ENCODE results near the gene ATP7B. TPM values are rescaled to one million over a fixed set of nuclear protein-coding genes. Genes with fewer than 3 reads are reported as not detected.

The ATP7B gene
- total and polyA plus RNA-seq, 2 of the 4 experiments (the other 2 are of a cell fraction), result 2.7 to 2.9 TPM

GRCh38 chr13:51894239-51894638 lies 117.0 kb downstream of the ATP7B start (continued):
- TF ChIP-seq CTCF (conservative IDR thresholded peaks at IDR 0.05; ENCODE audit: low read depth, low read length) (no peak), CEBPB (IDR thresholded peaks at IDR 0.05; ENCODE audit: low read depth, low read length) (no peak), MXI1 (IDR thresholded peaks at IDR 0.05; ENCODE audit: borderline replicate concordance, low read depth, low read length) (no peak)

GRCh38 chr13:51892657-51893056 lies 118.6 kb downstream of the ATP7B start:
- intact Hi-C loops (cut with micrococcal nuclease), result no loop called here
- WGBS, 2 experiments (ENCODE audit: extremely low coverage in 2 of 2, insufficient read length in 1 of 2), result no CpG with 5 or more reads among the region's 3 CpGs

More at GRCh38 chr13:51892657-51893056, 118.6 kb downstream of the ATP7B start:
- Histone ChIP-seq H3K4me2 (ENCODE audit: low read depth, low read length) (no peak overlapping the region), H3K18ac (ENCODE audit: low read depth, low read length) (no peak overlapping the region), H3K9me1 (ENCODE audit: insufficient read depth, low read length) (no peaks in the 10 kb centered on the region), H3K27ac (ENCODE audit: insufficient read depth, low read length) (no peak overlapping the region), H4K5ac (ENCODE audit: low read depth, low read length) (no peak overlapping the region), H3K4me1 (ENCODE audit: control insufficient read depth, insufficient read depth, low read length) (no peaks in the 10 kb centered on the region), H2AK9ac (replicated peaks; ENCODE audit: low read depth, low read length, poor library complexity) (no peak overlapping the region), H3K9ac (ENCODE audit: low read depth, low read length) (no peak overlapping the region), H2AK5ac (ENCODE audit: low read depth, low read length) (no peak overlapping the region), H4K20me1 (ENCODE audit: insufficient read depth, low read length) (no peaks in the 10 kb centered on the region), H3K9me3 (ENCODE audit: control insufficient read depth, insufficient read depth, low read length) (no peaks in the 10 kb centered on the region), H3K27me3 (ENCODE audit: control insufficient read depth, insufficient read depth, low read length) (peaks cover 24% of the 10 kb centered on the region), H3K4me3 (ENCODE audit: insufficient read depth, low read depth, low read length) (no peak overlapping the region), H2BK20ac (ENCODE audit: low read depth, low read length) (no peak overlapping the region), H3K4ac (ENCODE audit: low read depth, low read length) (no peak overlapping the region), H2BK5ac (ENCODE audit: low read depth, low read length, poor library complexity, severe bottlenecking) (no peak overlapping the region), H3K56ac (ENCODE audit: extremely low read depth, insufficient read depth, low read length) (no peak overlapping the region), H3K14ac (replicated peaks; ENCODE audit: low read depth, low read length) (no peak overlapping the region), H4K8ac (ENCODE audit: low read depth in 2 of 2, low read length in 2 of 2) (no peak overlapping the region), H2AFZ (replicated peaks; ENCODE audit: low read length, poor library complexity) (no peak overlapping the region), H3K79me1 (ENCODE audit: low read depth in 1 of 2, low read length in 2 of 2) (no peaks in the 10 kb centered on the region), H3K36me3 (ENCODE audit: control insufficient read depth, insufficient read depth, low read length) (no peaks in the 10 kb centered on the region), H3K23ac (ENCODE audit: low read depth, low read length) (no peak overlapping the region), H2BK15ac (ENCODE audit: low read depth, low read length) (no peak overlapping the region), H2BK120ac (ENCODE audit: low read depth, low read length) (no peak overlapping the region), H4K91ac (ENCODE audit: insufficient read depth, low read depth, low read length) (no peak overlapping the region)
- CTCF ChIA-PET, result interaction anchor here (1.8 kb wide), 1 partner anchor 235 kb away, joined by 9 read pairs; the partner anchor contains the start of gene NEK5
- no TSS peak for BruUV-seq (replicated peaks)
- POLR2A ChIA-PET (ENCODE audit: unreplicated experiment), result interaction anchor here (0.9 kb wide), 1 partner anchor 57 kb away, joined by 4 read pairs; no protein-coding TSS in a partner anchor
- ATAC-seq (ENCODE audit: low read depth), result no peak
- no peak for DNase-seq
- dilution Hi-C loops (cut with HindIII; ENCODE audit: low sequenced_read_pairs, unreplicated experiment) (no loop called here), in situ Hi-C loops (cut with MboI; ENCODE audit: low sequenced_read_pairs) (loop anchor here (10.0 kb wide), 1 partner anchor 302 kb away; no protein-coding TSS in a partner anchor)
- TF ChIP-seq ELK1 (IDR thresholded peaks at IDR 0.05; ENCODE audit: borderline replicate concordance, low read depth, low read length) (no peak), RFX5 (IDR thresholded peaks at IDR 0.05; ENCODE audit: low read depth, low read length) (no peak)

Measured in IMR-90 (cell line).